PC-9 (cell line): ENCODE measurements around the gene BAZ1B. TPM values are rescaled to one million over a fixed set of nuclear protein-coding genes. Genes with fewer than 3 reads are reported as not detected.
A peak's percentile ranks its signal among the peaks of the same experiment; 100 is the strongest.

Experiments
- BruUV-seq: library from RNA; stranded (reverse); fragments of 400-500 nt; replicated peaks from 2 replicates; lab custom pipeline; 2021; lab: Mats Ljungman, UMichigan
- CTCF ChIA-PET: fragments of 300-600 bp; sonication (Branson Sonifier 250); formaldehyde crosslinking; loops from one replicate; lab custom pipeline; 2022; ENCODE audit warnings: antibody characterized with exemption; lab: Charles Lee
- POLR2A ChIA-PET: fragments of 300-600 bp; sonication (Branson Sonifier 250); formaldehyde crosslinking; loops from one replicate; lab custom pipeline; 2022; ENCODE audit warnings: antibody characterized with exemption; ENCODE audit not compliant: unreplicated experiment; lab: Charles Lee
- DNase-seq, 2 experiments: peaks; one replicate each; pipeline versions ENCODE4 v3.0.0 to v3.0.0-alpha.2; 2015 to 2022; ENCODE audit warnings: mixed read lengths in 1 of 2
- H2AFZ ChIP-seq: fragments of 200-600 bp; sonication (generic); 2 replicates; pipeline ENCODE4 v1.8.1; 2017; ENCODE audit warnings: antibody characterized with exemption
- H3F3A ChIP-seq: fragments of 200-600 bp; sonication (generic); 2 replicates; pipeline ENCODE4 v1.8.1; 2017; ENCODE audit warnings: antibody characterized with exemption, mild to moderate bottlenecking, low read depth; ENCODE audit not compliant: insufficient read depth
- H3K27ac ChIP-seq: fragments of 200-600 bp; sonication (generic); 2 replicates; pipeline ENCODE4 v1.6.1; 2016; ENCODE audit warnings: mixed run types
- H3K27me3 ChIP-seq: fragments of 200-600 bp; sonication (generic); 2 replicates; pipeline ENCODE4 v1.6.1; 2016; ENCODE audit warnings: low read depth, mixed run types; ENCODE audit not compliant: insufficient read depth
- H3K36me3 ChIP-seq: fragments of 200-600 bp; sonication (generic); 2 replicates; pipeline ENCODE4 v1.6.1; 2016; ENCODE audit warnings: low read depth, mixed run types
- H3K4me1 ChIP-seq: fragments of 200-600 bp; sonication (generic); replicated peaks from 2 replicates; pipeline ENCODE4 v1.6.1; 2016; ENCODE audit warnings: mixed run types; ENCODE audit not compliant: insufficient read depth
- H3K4me2 ChIP-seq: fragments of 200-600 bp; sonication (generic); 2 replicates; pipeline ENCODE4 v1.6.1; 2017; ENCODE audit warnings: mixed run types
- H3K4me3 ChIP-seq: fragments of 200-600 bp; sonication (generic); 2 replicates; pipeline ENCODE4 v1.6.1; 2016; ENCODE audit warnings: mixed run types
- H3K79me2 ChIP-seq: fragments of 200-600 bp; sonication (generic); 2 replicates; pipeline ENCODE4 v1.6.1; 2017; ENCODE audit warnings: low read depth, mixed run types
- H3K9me2 ChIP-seq: fragments of 200-600 bp; sonication (generic); 2 replicates; pipeline ENCODE4 v1.8.1; 2017; ENCODE audit warnings: mild to moderate bottlenecking; ENCODE audit not compliant: insufficient read depth
- H3K9me3 ChIP-seq: fragments of 200-600 bp; sonication (generic); 2 replicates; pipeline ENCODE4 v1.8.1; 2016; ENCODE audit warnings: low read depth; ENCODE audit not compliant: insufficient read depth
- H4K20me1 ChIP-seq: fragments of 200-600 bp; sonication (generic); 2 replicates; pipeline ENCODE4 v1.8.1; 2017; ENCODE audit not compliant: insufficient read depth
- CTCF ChIP-seq: fragments of 200-600 bp; sonication (generic); conservative IDR thresholded peaks from 2 replicates; pipeline ENCODE4 v1.6.1; 2017; ENCODE audit warnings: mixed run types, antibody characterized with exemption, mild to moderate bottlenecking, moderate library complexity
- EZH2 ChIP-seq: fragments of 200-600 bp; sonication (generic); IDR thresholded peaks from 2 replicates; pipeline ENCODE4 v1.8.0; 2017; ENCODE audit warnings: antibody characterized with exemption, low read depth
- intact Hi-C: fragments of 100-400 bp; cut with micrococcal nuclease; formaldehyde crosslinking; loops from one replicate; pipeline ENCODE4 v1.10.0; 2022; ENCODE audit not compliant: unreplicated experiment
- total RNA-seq: library from RNA; stranded (reverse); gene quantifications from 2 replicates; pipeline ENCODE4 v1.2.3, GENCODE V29; 2021

BAZ1B gene
- total RNA-seq, 1 experiment from 2014 or later: 88.4 TPM

GRCh38 chr7:73466112-73466511 is 56.0 kb downstream of the BAZ1B start:
- H3K79me2 ChIP-seq: no peaks in the 10 kb centered on the region
- H3K9me2 ChIP-seq: no peaks in the 10 kb centered on the region
- H3K27me3 ChIP-seq: no peaks in the 10 kb centered on the region
- H3K4me2 ChIP-seq: no peak overlapping the region
- ChIA-PET CTCF (no interaction called here), POLR2A (interaction anchor here (0.7 kb wide), 1 partner anchor 252 kb away, joined by 3 read pairs; no protein-coding TSS in a partner anchor)
- no TSS peak for BruUV-seq
- H4K20me1 ChIP-seq: peaks cover 16% of the 10 kb centered on the region; the same call in 1 of the 2 replicates
- H3K36me3 ChIP-seq: peaks cover 62% of the 10 kb centered on the region
- no peaks in the 10 kb centered on the region for H3K4me1 ChIP-seq
- TF ChIP-seq EZH2: no peak
- H3K4me3 ChIP-seq: no peak overlapping the region
- DNase-seq: no peak
- H3F3A ChIP-seq: peaks cover 62% of the 10 kb centered on the region
- intact Hi-C loops: loop anchor here (1.0 kb wide), 1 partner anchor 13 kb away; no protein-coding TSS in a partner anchor
- peak overlapping the region; percentile 54 for H3K27ac ChIP-seq
- H2AFZ ChIP-seq: no peak overlapping the region
- no peaks in the 10 kb centered on the region for H3K9me3 ChIP-seq

- peaks cover 47% of the 10 kb centered on the region for H3F3A ChIP-seq
- H3K79me2 ChIP-seq: 0 out of 2 replicates have a peak, but pooled peaks cover 3% of the 10 kb centered on the region
- H3K4me2 ChIP-seq: no peak overlapping the region
- H3K4me3 ChIP-seq: no peak overlapping the region
- ChIA-PET CTCF (no interaction called here), POLR2A (interaction anchor here (0.6 to 0.7 kb wide), 2 partner anchors 22 to 269 kb away, joined by 4 to 8 read pairs; no protein-coding TSS in a partner anchor)
- no peak overlapping the region for H3K27ac ChIP-seq
- TF ChIP-seq EZH2 (no peak), CTCF (no peak)
- no peak for DNase-seq
- peaks cover 5% of the 10 kb centered on the region; the same call in 1 of the 2 replicates for H4K20me1 ChIP-seq
- H3K9me3 ChIP-seq: no peaks in the 10 kb centered on the region
- BruUV-seq: no TSS peak
- intact Hi-C loops: no loop called here
- peaks cover 54% of the 10 kb centered on the region for H3K36me3 ChIP-seq
- H3K4me1 ChIP-seq: no peaks in the 10 kb centered on the region
- no peaks in the 10 kb centered on the region; the same call in 1 of the 2 replicates for H3K9me2 ChIP-seq
- no peak overlapping the region for H2AFZ ChIP-seq
- H3K27me3 ChIP-seq: no peaks in the 10 kb centered on the region
Observed at GRCh38 chr7:73463966-73464365, 58.1 kb downstream of the BAZ1B start.

- TSS peak; percentile 5 for BruUV-seq
- Histone ChIP-seq H3K4me1 (no peaks in the 10 kb centered on the region), H3F3A (peaks cover 43% of the 10 kb centered on the region), H3K27ac (no peak overlapping the region), H3K9me3 (no peaks in the 10 kb centered on the region), H3K9me2 (no peaks in the 10 kb centered on the region; the same call in 1 of the 2 replicates), H4K20me1 (peaks cover 5% of the 10 kb centered on the region; the same call in 1 of the 2 replicates), H3K27me3 (no peaks in the 10 kb centered on the region), H3K4me3 (no peak overlapping the region), H2AFZ (no peak overlapping the region), H3K36me3 (peaks cover 50% of the 10 kb centered on the region), H3K4me2 (no peak overlapping the region), H3K79me2 (0 out of 2 replicates have a peak, but pooled peaks cover 3% of the 10 kb centered on the region)
- ChIA-PET CTCF (interaction anchor here (0.6 kb wide), 1 partner anchor 242 kb away, joined by 33 read pairs; no protein-coding TSS in a partner anchor), POLR2A (interaction anchor here (0.6 kb wide), 1 partner anchor 21 kb away, joined by 4 read pairs; no protein-coding TSS in a partner anchor)
- no peak for TF ChIP-seq EZH2
- no peak for TF ChIP-seq CTCF
- no peak for DNase-seq
- intact Hi-C loops: no loop called here
Observed at GRCh38 chr7:73463260-73463659, 58.8 kb downstream of the BAZ1B start.
